CD14-positive monocyte (primary cell): ENCODE data around the gene MIPOL1. TPM values are rescaled to one million over a fixed set of nuclear protein-coding genes. Genes with fewer than 3 reads are reported as not detected.

ENCODE experiments used
- DNase-seq, 3 donors: peaks; one replicate each; pipeline ENCODE4 v3.0.0-alpha.2; 2011 to 2022
- H2AFZ ChIP-seq: 2 replicates; pipeline ENCODE4 v1.6.0; 2012; ENCODE audit warnings: mild to moderate bottlenecking, low read depth, low read length, inconsistent platforms; ENCODE audit not compliant: insufficient read depth, poor library complexity, severe bottlenecking
- H3K27ac ChIP-seq, 2 donors: 1 replicate in 1 of 2; 2 replicates in 1 of 2; pipeline ENCODE4 v1.5.1; 2012 to 2013; ENCODE audit warnings: low read length in 2 of 2, control low read depth in 1 of 2, inconsistent platforms in 1 of 2, low read depth in 1 of 2, mild to moderate bottlenecking in 1 of 2
- H3K27me3 ChIP-seq, 2 donors: one replicate each; pipeline versions ENCODE4 v1.6.0 to v1.6.1; 2011 to 2013; ENCODE audit warnings: low read length in 2 of 2; ENCODE audit not compliant: control insufficient read depth in 2 of 2, insufficient read depth in 2 of 2
- H3K36me3 ChIP-seq, 2 donors: replicated peaks in 1 of 2; 1 replicate in 1 of 2; 2 replicates in 1 of 2; pipeline versions ENCODE4 v1.5.1 to v1.6.1; 2012 to 2013; ENCODE audit warnings: low read length in 2 of 2, control low read depth in 1 of 2, inconsistent platforms in 1 of 2, mild to moderate bottlenecking in 1 of 2; ENCODE audit not compliant: insufficient read depth in 2 of 2, control insufficient read depth in 1 of 2
- H3K4me1 ChIP-seq, 2 donors: 1 replicate in 1 of 2; 2 replicates in 1 of 2; pipeline versions ENCODE4 v1.5.1 to v1.6.1; 2012 to 2013; ENCODE audit warnings: low read length in 2 of 2, control low read depth in 1 of 2, inconsistent platforms in 1 of 2, mild to moderate bottlenecking in 1 of 2, moderate library complexity in 1 of 2; ENCODE audit not compliant: insufficient read depth in 2 of 2, control insufficient read depth in 1 of 2
- H3K4me2 ChIP-seq: replicated peaks from 2 replicates; pipeline ENCODE3; 2012; ENCODE audit warnings: low read length, moderate library complexity, mild to moderate bottlenecking; ENCODE audit not compliant: poor library complexity, severe bottlenecking; ENCODE audit errors: extremely low read depth
- H3K4me3 ChIP-seq, 3 experiments: fragments of 200-600 bp in 1 of 3; sonication (generic) in 1 of 3; replicated peaks in 1 of 3; 1 replicate in 2 of 3; 2 replicates in 1 of 3; pipeline ENCODE4 v1.5.1; 2011 to 2013; ENCODE audit warnings: low read length in 3 of 3, mild to moderate bottlenecking in 3 of 3, control low read depth in 2 of 3, low read depth in 2 of 3, inconsistent platforms in 1 of 3, moderate library complexity in 1 of 3
- H3K79me2 ChIP-seq: 2 replicates; pipeline ENCODE4 v1.6.0; 2012; ENCODE audit warnings: mild to moderate bottlenecking, control low read depth, inconsistent platforms, low read length, moderate library complexity; ENCODE audit not compliant: insufficient read depth
- H3K9ac ChIP-seq: 2 replicates; pipeline ENCODE4 v1.6.0; 2017; ENCODE audit warnings: low read length, mild to moderate bottlenecking; ENCODE audit not compliant: insufficient read depth, poor library complexity, severe bottlenecking
- H3K9me3 ChIP-seq, 2 donors: replicated peaks in 1 of 2; 1 replicate in 1 of 2; 2 replicates in 1 of 2; pipeline versions ENCODE4 v1.5.1 to v1.6.1; 2012 to 2013; ENCODE audit warnings: low read length in 2 of 2, control low read depth in 1 of 2; ENCODE audit not compliant: control insufficient read depth in 1 of 2, insufficient read depth in 1 of 2
- H4K20me1 ChIP-seq: 2 replicates; pipeline ENCODE4 v1.6.0; 2012; ENCODE audit warnings: mild to moderate bottlenecking, low read length, control low read depth, moderate library complexity; ENCODE audit not compliant: insufficient read depth
- H3K27ac Mint-ChIP-seq, 7 donors: one replicate each; pipeline ENCODE4 v1.8.0; 2020; ENCODE audit warnings: mild to moderate bottlenecking in 7 of 7, mixed read lengths in 7 of 7, moderate library complexity in 6 of 7, inconsistent platforms in 2 of 7
- H3K27me3 Mint-ChIP-seq, 3 donors: one replicate each; pipeline ENCODE4 v1.8.0; 2021 to 2022; ENCODE audit warnings: low read depth in 3 of 3, mild to moderate bottlenecking in 3 of 3, mixed read lengths in 3 of 3, moderate library complexity in 3 of 3, inconsistent platforms in 1 of 3
- H3K36me3 Mint-ChIP-seq, 2 donors: one replicate each; pipeline ENCODE4 v1.8.0; 2020; ENCODE audit warnings: mixed read lengths in 2 of 2, inconsistent platforms in 1 of 2, mild to moderate bottlenecking in 1 of 2
- H3K4me1 Mint-ChIP-seq: one replicate; pipeline ENCODE4 v1.8.0; 2020; ENCODE audit warnings: mild to moderate bottlenecking, mixed read lengths
- H3K4me3 Mint-ChIP-seq, 2 donors: one replicate each; pipeline ENCODE4 v1.8.0; 2020; ENCODE audit warnings: mild to moderate bottlenecking in 2 of 2, mixed read lengths in 2 of 2, moderate library complexity in 1 of 2
- H3K9me3 Mint-ChIP-seq, 7 donors: one replicate each; pipeline ENCODE4 v1.8.0; 2020 to 2022; ENCODE audit warnings: mixed read lengths in 7 of 7, mild to moderate bottlenecking in 6 of 7, moderate library complexity in 6 of 7, inconsistent platforms in 2 of 7
- WGBS: methylation state at CpG from one replicate; pipeline ENCODE4 v1.1.5; 2013; ENCODE audit warnings: missing lambda C conversion rate; ENCODE audit not compliant: insufficient coverage; 5-methylcytosine and 5-hydroxymethylcytosine counted together
- intact Hi-C, 2 donors: fragments of 100-400 bp; cut with micrococcal nuclease; formaldehyde crosslinking; loops; one replicate each; pipeline versions ENCODE4 v1.15.0 to v1.15.1; 2023
- polyA plus RNA-seq, 3 donors: library from polyadenylated mRNA; depleted of rRNA in 1 of 3; unstranded in 2 of 3; stranded (reverse) in 1 of 3; fragments of 300-500 nt in 2 of 3; fragments of >200 nt in 1 of 3; fragmentation: Illumina TruSeq in 2 of 3; gene quantifications; 1 replicate in 2 of 3; 2 replicates in 1 of 3; pipeline ENCODE4 v1.2.3, GENCODE V29; 2012 to 2021
- TF ChIP-seq, protein P1 (sequence below): fragments of 200-600 bp; IDR thresholded peaks from one replicate; pipeline ENCODE4 v1.8.0; 2022; ENCODE audit warnings: antibody characterized with exemption, mild to moderate bottlenecking

MIPOL1 gene
- polyA plus RNA-seq, 3 donors: not detected

DNA sequence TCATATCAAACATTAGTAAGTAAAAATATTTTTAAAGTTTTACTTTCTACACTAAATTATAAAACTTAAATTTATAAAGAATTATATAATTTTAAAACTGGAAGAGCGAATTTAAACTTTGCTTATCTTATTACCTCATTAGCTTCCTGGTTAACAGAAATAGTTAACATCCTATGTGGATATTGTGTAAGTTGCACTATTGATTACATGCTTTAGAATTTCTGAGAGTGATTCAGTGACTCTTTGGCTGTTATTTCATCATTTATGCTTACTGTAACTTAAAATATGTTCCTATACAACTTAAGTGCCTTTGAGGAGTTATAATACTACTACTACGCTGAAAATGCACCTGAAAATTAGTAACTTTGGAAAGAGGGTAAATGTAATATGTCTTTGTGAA lies 295.9 kb downstream of the MIPOL1 start:
- H3K27me3 Mint-ChIP-seq: no peaks in the 10 kb centered on the region
- no peaks in the 10 kb centered on the region for H3K4me1 Mint-ChIP-seq
- Histone ChIP-seq H2AFZ (no peak overlapping the region), H3K4me3 (no peak overlapping the region), H3K4me2 (no peak overlapping the region), H3K27me3 (no peaks in the 10 kb centered on the region), H3K9ac (no peak overlapping the region), H3K4me1 (no peaks in the 10 kb centered on the region), H3K9me3 (peaks cover 0 to 3% of the 10 kb centered on the region in 2 donors), H3K27ac (no peak overlapping the region), H4K20me1 (no peaks in the 10 kb centered on the region), H3K79me2 (no peaks in the 10 kb centered on the region), H3K36me3 (no peaks in the 10 kb centered on the region)
- TF ChIP-seq, protein P1, sequence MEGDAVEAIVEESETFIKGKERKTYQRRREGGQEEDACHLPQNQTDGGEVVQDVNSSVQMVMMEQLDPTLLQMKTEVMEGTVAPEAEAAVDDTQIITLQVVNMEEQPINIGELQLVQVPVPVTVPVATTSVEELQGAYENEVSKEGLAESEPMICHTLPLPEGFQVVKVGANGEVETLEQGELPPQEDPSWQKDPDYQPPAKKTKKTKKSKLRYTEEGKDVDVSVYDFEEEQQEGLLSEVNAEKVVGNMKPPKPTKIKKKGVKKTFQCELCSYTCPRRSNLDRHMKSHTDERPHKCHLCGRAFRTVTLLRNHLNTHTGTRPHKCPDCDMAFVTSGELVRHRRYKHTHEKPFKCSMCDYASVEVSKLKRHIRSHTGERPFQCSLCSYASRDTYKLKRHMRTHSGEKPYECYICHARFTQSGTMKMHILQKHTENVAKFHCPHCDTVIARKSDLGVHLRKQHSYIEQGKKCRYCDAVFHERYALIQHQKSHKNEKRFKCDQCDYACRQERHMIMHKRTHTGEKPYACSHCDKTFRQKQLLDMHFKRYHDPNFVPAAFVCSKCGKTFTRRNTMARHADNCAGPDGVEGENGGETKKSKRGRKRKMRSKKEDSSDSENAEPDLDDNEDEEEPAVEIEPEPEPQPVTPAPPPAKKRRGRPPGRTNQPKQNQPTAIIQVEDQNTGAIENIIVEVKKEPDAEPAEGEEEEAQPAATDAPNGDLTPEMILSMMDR: no peak
- no peak overlapping the region for H3K27ac Mint-ChIP-seq
- WGBS: no CpG with 5 or more reads among the region's 2 CpGs
- DNase-seq: no peak
- peaks cover 0 to 9% (median 0%) of the 10 kb centered on the region in 7 donors for H3K9me3 Mint-ChIP-seq
- no peak overlapping the region for H3K4me3 Mint-ChIP-seq
- intact Hi-C loops: no loop called here
- no peaks in the 10 kb centered on the region for H3K36me3 Mint-ChIP-seq

DNA sequence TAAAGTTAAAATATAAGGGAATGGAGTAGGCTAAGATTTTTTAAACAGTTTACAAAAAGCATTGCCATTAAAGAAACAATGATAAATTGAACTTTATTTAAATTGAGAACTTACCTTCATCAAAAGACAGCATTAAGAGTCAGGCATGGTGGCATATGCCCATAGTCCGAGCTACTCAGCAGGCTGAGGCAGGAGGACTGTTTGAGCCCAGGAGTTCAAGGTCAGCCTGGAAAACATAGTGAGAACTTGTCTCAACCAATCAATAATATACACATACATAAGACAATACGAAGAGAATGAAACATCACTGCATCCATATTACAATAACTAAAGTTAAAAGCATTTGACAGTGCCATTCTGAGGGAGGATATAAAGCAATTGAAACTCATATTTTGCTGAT lies 299.7 kb downstream of the MIPOL1 start:
- no peak overlapping the region for H3K4me2 ChIP-seq
- WGBS: no CpG with 5 or more reads among the region's 2 CpGs
- intact Hi-C loops: no loop called here
- no peak overlapping the region for H3K4me3 Mint-ChIP-seq
- no peaks in the 10 kb centered on the region for H3K36me3 ChIP-seq
- H3K27me3 Mint-ChIP-seq: no peaks in the 10 kb centered on the region
- H3K27me3 ChIP-seq: no peaks in the 10 kb centered on the region
- DNase-seq: no peak
- TF ChIP-seq, protein P1: no peak
- no peaks in the 10 kb centered on the region for H3K4me1 ChIP-seq
- H3K9me3 Mint-ChIP-seq: peaks cover 0 to 6% (median 2%) of the 10 kb centered on the region in 7 donors
- no peaks in the 10 kb centered on the region for H3K36me3 Mint-ChIP-seq
- H3K4me3 ChIP-seq: no peak overlapping the region
- no peaks in the 10 kb centered on the region for H3K4me1 Mint-ChIP-seq
- peaks cover 0 to 9% of the 10 kb centered on the region in 2 donors for H3K9me3 ChIP-seq
- H3K9ac ChIP-seq: no peak overlapping the region
- no peaks in the 10 kb centered on the region for H4K20me1 ChIP-seq
- no peak overlapping the region for H2AFZ ChIP-seq
- H3K27ac ChIP-seq: no peak overlapping the region
- no peaks in the 10 kb centered on the region for H3K79me2 ChIP-seq
- H3K27ac Mint-ChIP-seq: no peak overlapping the region
